Neural cell (in vitro differentiated cells): Measurements from ENCODE around the gene PIP4K2A. TPM values are rescaled to one million over a fixed set of nuclear protein-coding genes. Genes with fewer than 3 reads are reported as not detected.

Experiments used
- H2AFZ ChIP-seq: fragments of 200-600, 300-800 bp; sonication (generic), shearing (Covaris generic); 2 replicates; pipeline ENCODE4 v1.6.0; 2014; ENCODE audit warnings: low read depth, mild to moderate bottlenecking, antibody characterized with exemption, low read length, moderate library complexity
- H3F3A ChIP-seq: fragments of 200-600 bp; shearing (Covaris generic); 2 replicates; pipeline ENCODE4 v1.6.1; 2016; ENCODE audit warnings: mild to moderate bottlenecking, moderate library complexity, mixed read lengths, antibody characterized with exemption, low read length; ENCODE audit not compliant: insufficient read depth, poor library complexity, severe bottlenecking
- H3K27ac ChIP-seq: fragments of 200-600, 300-800 bp; sonication (generic), shearing (Covaris generic); 2 replicates; pipeline ENCODE4 v1.5.1; 2014; ENCODE audit warnings: mild to moderate bottlenecking, low read length, moderate library complexity
- H3K27me3 ChIP-seq: fragments of 300-800, 200-600 bp; sonication (generic), shearing (Covaris generic); 2 replicates; pipeline ENCODE4 v1.6.0; 2014; ENCODE audit warnings: mild to moderate bottlenecking, low read depth, low read length, moderate library complexity; ENCODE audit not compliant: insufficient read depth
- H3K36me3 ChIP-seq: fragments of 300-800, 200-600 bp; sonication (generic), shearing (Covaris generic); 2 replicates; pipeline ENCODE4 v1.5.1; 2014; ENCODE audit warnings: mild to moderate bottlenecking, antibody characterized with exemption, low read length, moderate library complexity; ENCODE audit not compliant: insufficient read depth
- H3K4me2 ChIP-seq: fragments of 300-800, 200-600 bp; sonication (generic), shearing (Covaris generic); 2 replicates; pipeline ENCODE4 v1.6.0; 2014; ENCODE audit warnings: mild to moderate bottlenecking, low read length
- H3K4me3 ChIP-seq: fragments of 300-800, 200-600 bp; sonication (generic), shearing (Covaris generic); 2 replicates; pipeline ENCODE4 v1.5.1; 2014; ENCODE audit warnings: mild to moderate bottlenecking, low read length, moderate library complexity
- H3K79me2 ChIP-seq: fragments of 200-600 bp; shearing (Covaris generic); replicated peaks from 2 replicates; pipeline ENCODE4 v1.6.0; 2014; ENCODE audit warnings: mild to moderate bottlenecking, low read length, moderate library complexity; ENCODE audit not compliant: insufficient read depth
- H3K9ac ChIP-seq: fragments of 300-800, 200-600 bp; sonication (generic), shearing (Covaris generic); 2 replicates; pipeline ENCODE4 v1.6.1; 2016; ENCODE audit warnings: mild to moderate bottlenecking, low read length, mixed read lengths
- H3K9me2 ChIP-seq: fragments of 200-600 bp; shearing (Covaris generic); 2 replicates; pipeline ENCODE4 v1.6.1; 2016; ENCODE audit warnings: mild to moderate bottlenecking, low read length, mixed read lengths; ENCODE audit not compliant: insufficient read depth
- H3K9me3 ChIP-seq: fragments of 200-600, 300-800 bp; sonication (generic), shearing (Covaris generic); 2 replicates; pipeline ENCODE4 v1.6.1; 2016; ENCODE audit warnings: mild to moderate bottlenecking, mixed run types, low read length, moderate library complexity, mixed read lengths
- H4K20me1 ChIP-seq: fragments of 200-600 bp; shearing (Covaris generic); 2 replicates; pipeline ENCODE4 v1.6.1; 2016; ENCODE audit warnings: mild to moderate bottlenecking, mixed run types; ENCODE audit not compliant: insufficient read depth
- CTCF ChIP-seq: fragments of 450-650 bp; IDR thresholded peaks from 2 replicates; pipeline ENCODE4 v1.5.1; 2014; ENCODE audit warnings: antibody characterized with exemption, mild to moderate bottlenecking, moderate library complexity; ENCODE audit not compliant: poor library complexity, severe bottlenecking
- EP300 ChIP-seq: fragments of 450-650 bp; conservative IDR thresholded peaks from 2 replicates; pipeline ENCODE4 v1.6.1; 2014; ENCODE audit warnings: antibody characterized with exemption, mild to moderate bottlenecking, moderate library complexity; ENCODE audit not compliant: poor library complexity, severe bottlenecking
- EZH2 ChIP-seq: fragments of 200-600, 300-800 bp; shearing (Covaris generic), sonication (generic); IDR thresholded peaks from 2 replicates; pipeline ENCODE4 v1.6.1; 2014; ENCODE audit warnings: antibody characterized with exemption, low read length, borderline replicate concordance, mild to moderate bottlenecking; ENCODE audit not compliant: insufficient read depth, poor library complexity, severe bottlenecking
- MXI1 ChIP-seq: fragments of 450-650 bp; conservative IDR thresholded peaks from 2 replicates; pipeline ENCODE4 v1.6.1; 2014; ENCODE audit warnings: antibody characterized with exemption, mild to moderate bottlenecking; ENCODE audit not compliant: poor library complexity, severe bottlenecking
- POLR2AphosphoS5 ChIP-seq: IDR thresholded peaks from 2 replicates; pipeline ENCODE4 v1.6.1; 2012
- RAD21 ChIP-seq: fragments of 450-650 bp; conservative IDR thresholded peaks from 2 replicates; pipeline ENCODE4 v1.6.1; 2014; ENCODE audit warnings: antibody characterized with exemption, mild to moderate bottlenecking, moderate library complexity
- REST ChIP-seq: IDR thresholded peaks from 2 replicates; pipeline ENCODE4 v1.6.1; 2012; ENCODE audit warnings: borderline replicate concordance
- SMC3 ChIP-seq: fragments of 450-650 bp; conservative IDR thresholded peaks from 2 replicates; pipeline ENCODE4 v1.6.1; 2014; ENCODE audit warnings: antibody characterized with exemption, mild to moderate bottlenecking, moderate library complexity; ENCODE audit not compliant: poor library complexity
- TAF1 ChIP-seq: IDR thresholded peaks from 2 replicates; pipeline ENCODE4 v1.6.1; 2012; ENCODE audit warnings: low read depth
- polyA plus RNA-seq: library from polyadenylated mRNA; depleted of rRNA; stranded (reverse); fragments of >200 nt; gene quantifications from 2 replicates; pipeline ENCODE4 v1.2.3, GENCODE V29; 2014

Gene PIP4K2A
- polyA plus RNA-seq, 1 donor from 2014 or later: 12.6 TPM

GRCh38 chr10:22570234-22570633 is 144.1 kb downstream of the PIP4K2A start:
- no peaks in the 10 kb centered on the region for H3K9me2 ChIP-seq
- no peaks in the 10 kb centered on the region for H3K27me3 ChIP-seq
- H3K4me2 ChIP-seq: no peak overlapping the region
- H3F3A ChIP-seq: no peaks in the 10 kb centered on the region
- no peaks in the 10 kb centered on the region for H4K20me1 ChIP-seq
- H3K4me3 ChIP-seq: no peak overlapping the region
- H3K9me3 ChIP-seq: no peaks in the 10 kb centered on the region
- no peak overlapping the region for H3K27ac ChIP-seq
- no peak overlapping the region for H2AFZ ChIP-seq
- H3K79me2 ChIP-seq: no peaks in the 10 kb centered on the region
- H3K9ac ChIP-seq: no peak overlapping the region
- no peak for TF ChIP-seq SMC3
- no peak for TF ChIP-seq EP300
- no peak for TF ChIP-seq EZH2
- TF ChIP-seq RAD21: no peak
- H3K36me3 ChIP-seq: no peaks in the 10 kb centered on the region

GRCh38 chr10:22568928-22569327 is 145.4 kb downstream of the PIP4K2A start:
- Histone ChIP-seq H3K4me2 (no peak overlapping the region), H3K9me2 (no peaks in the 10 kb centered on the region), H3K27ac (no peak overlapping the region), H3K36me3 (no peaks in the 10 kb centered on the region), H3K9me3 (no peaks in the 10 kb centered on the region), H3K4me3 (no peak overlapping the region), H4K20me1 (no peaks in the 10 kb centered on the region), H3K27me3 (no peaks in the 10 kb centered on the region), H3F3A (no peaks in the 10 kb centered on the region), H3K79me2 (no peaks in the 10 kb centered on the region), H2AFZ (no peak overlapping the region), H3K9ac (no peak overlapping the region)
- TF ChIP-seq CTCF (no peak), EP300 (no peak), SMC3 (no peak), EZH2 (no peak), TAF1 (no peak), MXI1 (no peak), POLR2AphosphoS5 (no peak), RAD21 (no peak), REST (no peak)

GRCh38 chr10:22564060-22564459 is 150.3 kb downstream of the PIP4K2A start:
- TF ChIP-seq SMC3: no peak
- no peak for TF ChIP-seq CTCF
- TF ChIP-seq TAF1: no peak
- TF ChIP-seq POLR2AphosphoS5: no peak
- no peak for TF ChIP-seq EZH2
- H3K9me3 ChIP-seq: no peaks in the 10 kb centered on the region
- no peaks in the 10 kb centered on the region for H3K36me3 ChIP-seq
- H3K27me3 ChIP-seq: no peaks in the 10 kb centered on the region
- no peak overlapping the region for H3K9ac ChIP-seq
- no peak overlapping the region for H2AFZ ChIP-seq
- H3K79me2 ChIP-seq: no peaks in the 10 kb centered on the region
- H3K4me3 ChIP-seq: no peak overlapping the region
- no peaks in the 10 kb centered on the region for H4K20me1 ChIP-seq
- no peak overlapping the region for H3K4me2 ChIP-seq
- no peak overlapping the region for H3K27ac ChIP-seq
- no peaks in the 10 kb centered on the region for H3K9me2 ChIP-seq
- peaks cover 11% of the 10 kb centered on the region for H3F3A ChIP-seq
